HG02970 (cell line): ENCODE measurements around the gene LITAF.
"Not testable (repeated sequence)": the region's sequence is repeated elsewhere in the genome, so short reads cannot be mapped to it uniquely, and the experiment has no call there.

Source experiments
- ATAC-seq: cut with Tn5 transposase; IDR thresholded peaks from one replicate; pipeline ENCODE4 v1.9.1; 2021; ENCODE audit warnings: mild to moderate bottlenecking, moderate library complexity, moderate number of reproducible peaks; ENCODE audit not compliant: unreplicated experiment, low FRiP score

Gene LITAF

GRCh38 chr16:11621920-11622651 is 35.4 kb upstream of the LITAF start:
- ATAC-seq, result no peak

GRCh38 chr16:11621539-11621919 is 34.8 kb upstream of the LITAF start:
- ATAC-seq, result no peak

- ATAC-seq, result no peak
These were observed 33.7 kb upstream of the LITAF start for GRCh38 chr16:11620243-11621003.

GRCh38 chr16:11619327-11619851 is 32.7 kb upstream of the LITAF start:
- no peak for ATAC-seq

- no peak for ATAC-seq
These were observed 31.5 kb upstream of the LITAF start for GRCh38 chr16:11618107-11618717.

GRCh38 chr16:11615748-11616447 is 29.2 kb upstream of the LITAF start:
- no peak for ATAC-seq

GRCh38 chr16:11614587-11615175 is 28.0 kb upstream of the LITAF start:
- no peak for ATAC-seq

GRCh38 chr16:11613381-11614303 is 26.9 kb upstream of the LITAF start:
- ATAC-seq, result no peak

- ATAC-seq, result no peak
These were observed 25.9 kb upstream of the LITAF start for GRCh38 chr16:11612665-11613025.

GRCh38 chr16:11611871-11612664 is 25.3 kb upstream of the LITAF start:
- no peak for ATAC-seq

- no peak for ATAC-seq
These were observed 23.9 kb upstream of the LITAF start for GRCh38 chr16:11610580-11610979.

- ATAC-seq, result no peak
These were observed 23.4 kb upstream of the LITAF start for GRCh38 chr16:11610121-11610505.

- ATAC-seq, result no peak
These were observed 22.9 kb upstream of the LITAF start for GRCh38 chr16:11609474-11610120.

- ATAC-seq, result no peak
These were observed 19.2 kb upstream of the LITAF start for GRCh38 chr16:11605891-11606290.

- no peak for ATAC-seq
These were observed 18.8 kb upstream of the LITAF start for GRCh38 chr16:11605564-11605886.

GRCh38 chr16:11604783-11605563 is 18.3 kb upstream of the LITAF start:
- ATAC-seq, result no peak

- ATAC-seq, result not testable (repeated sequence)
These were observed 17.6 kb upstream of the LITAF start for GRCh38 chr16:11604296-11604695.
